GM23248 (cell line): ENCODE measurements around the gene GRN. TPM values are rescaled to one million over a fixed set of nuclear protein-coding genes. Genes with fewer than 3 reads are reported as not detected.

ENCODE experiments used
- DNase-seq: peaks from one replicate; pipeline ENCODE4 v3.0.0-alpha.2; 2015
- H2AFZ ChIP-seq: fragments of 200-600 bp; sonication (generic); 2 replicates; pipeline ENCODE4 v1.6.1; 2016; ENCODE audit warnings: antibody characterized with exemption
- H3F3A ChIP-seq: fragments of 200-600 bp; sonication (generic); 2 replicates; pipeline ENCODE4 v1.6.1; 2016; ENCODE audit warnings: mild to moderate bottlenecking, antibody characterized with exemption, mixed run types; ENCODE audit not compliant: insufficient read depth
- H3K27ac ChIP-seq: fragments of 200-600 bp; sonication (generic); 2 replicates; pipeline ENCODE4 v1.5.1; 2016; ENCODE audit warnings: mild to moderate bottlenecking
- H3K27me3 ChIP-seq: fragments of 200-600 bp; sonication (generic); replicated peaks from 2 replicates; pipeline ENCODE4 v1.6.1; 2016; ENCODE audit warnings: mild to moderate bottlenecking; ENCODE audit not compliant: insufficient read depth
- H3K36me3 ChIP-seq: fragments of 200-600 bp; sonication (generic); 2 replicates; pipeline ENCODE4 v1.6.1; 2016; ENCODE audit warnings: low read depth, mild to moderate bottlenecking
- H3K4me1 ChIP-seq: fragments of 200-600 bp; sonication (generic); 2 replicates; pipeline ENCODE4 v1.6.1; 2016; ENCODE audit warnings: mild to moderate bottlenecking; ENCODE audit not compliant: insufficient read depth
- H3K4me2 ChIP-seq: fragments of 200-600 bp; sonication (generic); one replicate; pipeline ENCODE4 v1.6.1; 2016; ENCODE audit warnings: mild to moderate bottlenecking; ENCODE audit not compliant: unreplicated experiment
- H3K4me3 ChIP-seq: fragments of 200-600 bp; sonication (generic); 2 replicates; pipeline ENCODE4 v1.5.1; 2016; ENCODE audit warnings: mild to moderate bottlenecking
- H3K79me2 ChIP-seq: fragments of 200-600 bp; sonication (generic); 2 replicates; pipeline ENCODE4 v1.6.1; 2016; ENCODE audit warnings: mild to moderate bottlenecking; ENCODE audit not compliant: insufficient read depth
- H3K9ac ChIP-seq: fragments of 200-600 bp; sonication (generic); 2 replicates; pipeline ENCODE4 v1.6.1; 2016; ENCODE audit warnings: mild to moderate bottlenecking
- H3K9me2 ChIP-seq: fragments of 200-600 bp; sonication (generic); 2 replicates; pipeline ENCODE4 v1.6.1; 2016; ENCODE audit warnings: mixed run types, mild to moderate bottlenecking, moderate library complexity; ENCODE audit not compliant: insufficient read depth
- H3K9me3 ChIP-seq: fragments of 200-600 bp; sonication (generic); one replicate; pipeline ENCODE4 v1.6.1; 2017; ENCODE audit warnings: low read depth
- H4K20me1 ChIP-seq: fragments of 200-600 bp; sonication (generic); 2 replicates; pipeline ENCODE4 v1.6.0; 2016; ENCODE audit not compliant: insufficient read depth
- EZH2 ChIP-seq: fragments of 200-600 bp; sonication (generic); IDR thresholded peaks from 2 replicates; pipeline ENCODE4 v1.6.1; 2018; ENCODE audit warnings: antibody characterized with exemption, mild to moderate bottlenecking; ENCODE audit not compliant: insufficient read depth, poor library complexity, severe bottlenecking
- EZH2phosphoT487 ChIP-seq: fragments of 200-600 bp; sonication (generic); IDR thresholded peaks from 2 replicates; pipeline ENCODE4 v1.6.1; 2018; ENCODE audit warnings: antibody characterized with exemption, moderate library complexity, mild to moderate bottlenecking, low read depth; ENCODE audit not compliant: insufficient read depth
- WGBS, 2 experiments: methylation state at CpG; one replicate each; pipeline ENCODE4 v1.1.6; 2015 to 2017; ENCODE audit warnings: low lambda C conversion rate in 2 of 2, low coverage in 1 of 2; ENCODE audit errors: missing lambda C conversion rate in 2 of 2; 5-methylcytosine and 5-hydroxymethylcytosine counted together
- in situ Hi-C: fragments of 300-500 bp; cut with MboI; formaldehyde crosslinking; loops from 2 replicates; pipeline ENCODE4 v1.15.0; 2020
- polyA plus RNA-seq: library from polyadenylated mRNA; unstranded; fragments of >200 nt; fragmentation: Nextera tagmentation; extraction: Ambion mirVana; gene quantifications from 2 replicates; pipeline ENCODE4 v1.2.1, GENCODE V29; 2016
- total RNA-seq: library from RNA; depleted of rRNA; stranded (reverse); fragments of >200 nt; shearing (Covaris generic); gene quantifications from 2 replicates; pipeline ENCODE4 v1.2.3, GENCODE V29; 2014

The GRN gene
- total and polyA plus RNA-seq, 2 experiments from 2014 or later: 410 to 440 TPM

- 83 to 84% methylated on average over 15 of the region's 15 CpGs for WGBS, 2 experiments
- H3K9me3 ChIP-seq: no peaks in the 10 kb centered on the region
Measured at GRCh38 chr17:44318077-44318892, 26.8 kb upstream of the GRN start.

GRCh38 chr17:44320066-44320465 lies 25.0 kb upstream of the GRN start:
- peaks cover 15% of the 10 kb centered on the region for H3K79me2 ChIP-seq
- no peak overlapping the region for H3K27ac ChIP-seq
- no peak overlapping the region for H2AFZ ChIP-seq
- H3K9me3 ChIP-seq: no peaks in the 10 kb centered on the region
- no peaks in the 10 kb centered on the region for H3K9me2 ChIP-seq
- H3K9ac ChIP-seq: no peak overlapping the region
- H3K4me1 ChIP-seq: no peaks in the 10 kb centered on the region
- H3K36me3 ChIP-seq: no peaks in the 10 kb centered on the region
- no peaks in the 10 kb centered on the region for H3F3A ChIP-seq
- peaks cover 12% of the 10 kb centered on the region for H3K27me3 ChIP-seq
- TF ChIP-seq EZH2: no peak
- TF ChIP-seq EZH2phosphoT487: no peak
- 86 to 90% methylated on average over 11 to 18 of the region's 18 CpGs for WGBS, 2 experiments
- H3K4me3 ChIP-seq: no peak overlapping the region
- H3K4me2 ChIP-seq: no peak overlapping the region
- H4K20me1 ChIP-seq: no peaks in the 10 kb centered on the region
- in situ Hi-C loops: no loop called here
- no peak for DNase-seq

More at GRCh38 chr17:44318077-44318892, 26.8 kb upstream of the GRN start:
- TF ChIP-seq EZH2 (no peak), EZH2phosphoT487 (no peak)
- H3F3A ChIP-seq: no peaks in the 10 kb centered on the region
- no peak for DNase-seq
- no peak overlapping the region for H3K27ac ChIP-seq
- no peaks in the 10 kb centered on the region for H3K9me2 ChIP-seq
- in situ Hi-C loops: no loop called here
- H3K4me3 ChIP-seq: no peak overlapping the region
- no peaks in the 10 kb centered on the region for H3K4me1 ChIP-seq
- H3K4me2 ChIP-seq: no peak overlapping the region
- no peak overlapping the region for H3K9ac ChIP-seq
- H2AFZ ChIP-seq: no peak overlapping the region
- no peaks in the 10 kb centered on the region for H3K36me3 ChIP-seq
- no peaks in the 10 kb centered on the region for H4K20me1 ChIP-seq
- H3K27me3 ChIP-seq: peaks cover 16% of the 10 kb centered on the region
- peaks cover 4% of the 10 kb centered on the region; the same call in 1 of the 2 replicates for H3K79me2 ChIP-seq

GRCh38 chr17:44321246-44322120 lies 23.6 kb upstream of the GRN start:
- Histone ChIP-seq H3K27ac (no peak overlapping the region), H3K79me2 (peaks cover 15% of the 10 kb centered on the region), H3K4me2 (no peak overlapping the region), H4K20me1 (no peaks in the 10 kb centered on the region), H3K36me3 (no peaks in the 10 kb centered on the region), H3F3A (peaks cover 9% of the 10 kb centered on the region; the same call in 1 of the 2 replicates), H3K4me1 (no peaks in the 10 kb centered on the region), H3K9ac (no peak overlapping the region), H3K9me3 (no peaks in the 10 kb centered on the region), H2AFZ (no peak overlapping the region), H3K27me3 (peaks cover 1% of the 10 kb centered on the region; the same call in 1 of the 2 replicates), H3K4me3 (no peak overlapping the region), H3K9me2 (no peaks in the 10 kb centered on the region)
- in situ Hi-C loops: no loop called here
- no peak for TF ChIP-seq EZH2phosphoT487
- TF ChIP-seq EZH2: no peak
- DNase-seq: no peak
- WGBS, 2 experiments: 97 to 98% methylated on average over 21 of the region's 21 CpGs

DNA sequence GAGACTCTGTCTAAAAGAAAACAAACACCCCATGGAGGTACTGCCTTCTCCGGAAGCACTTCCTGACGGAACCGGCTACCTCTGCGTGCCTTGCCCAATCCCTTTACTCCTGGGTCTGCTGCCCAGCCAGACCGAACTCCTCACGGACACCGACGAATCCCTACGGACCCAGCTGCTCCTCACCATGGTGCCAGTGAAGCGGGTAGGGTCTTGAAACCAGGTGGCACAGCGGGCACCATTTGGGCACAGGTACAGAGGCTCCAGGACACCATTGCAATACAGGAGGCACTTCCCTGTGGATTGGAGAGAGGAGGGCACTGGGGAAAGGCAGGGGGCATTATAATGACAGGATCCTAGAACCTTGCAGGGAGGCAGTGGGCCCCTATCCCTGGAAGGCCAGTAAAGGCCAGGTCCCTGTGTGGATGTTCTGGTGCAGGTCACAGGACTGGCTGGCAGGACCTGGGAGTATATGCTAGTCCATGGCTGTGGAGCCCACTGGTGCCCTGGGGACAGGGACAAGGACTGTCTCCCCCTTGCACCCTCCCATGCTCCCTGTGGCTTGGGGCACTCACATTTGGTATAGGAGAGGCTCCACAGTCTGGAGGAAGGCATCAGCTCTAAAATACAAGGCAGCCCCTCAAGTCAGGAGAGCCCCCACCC lies 22.7 kb upstream of the GRN start:
- no peaks in the 10 kb centered on the region for H3K36me3 ChIP-seq
- no peak overlapping the region for H3K27ac ChIP-seq
- no peaks in the 10 kb centered on the region for H3K9me2 ChIP-seq
- no peaks in the 10 kb centered on the region for H4K20me1 ChIP-seq
- no peaks in the 10 kb centered on the region for H3K27me3 ChIP-seq
- in situ Hi-C loops: no loop called here
- no peak overlapping the region for H3K9ac ChIP-seq
- peaks cover 9% of the 10 kb centered on the region; the same call in 1 of the 2 replicates for H3F3A ChIP-seq
- no peaks in the 10 kb centered on the region for H3K4me1 ChIP-seq
- H3K4me3 ChIP-seq: no peak overlapping the region
- no peak overlapping the region for H3K4me2 ChIP-seq
- DNase-seq: no peak
- no peak for TF ChIP-seq EZH2
- TF ChIP-seq EZH2phosphoT487: no peak
- peaks cover 15% of the 10 kb centered on the region for H3K79me2 ChIP-seq
- no peak overlapping the region for H2AFZ ChIP-seq
- no peaks in the 10 kb centered on the region for H3K9me3 ChIP-seq
- 93% methylated on average over 11 of the region's 11 CpGs for WGBS, 2 experiments
